ENCODE results near the gene NECTIN2.

Gene NECTIN2

GRCh38 chr19:44891016-44891882, 45.2 kb downstream of the NECTIN2 start, which contains the start of gene TOMM40:
Gene TOMM40 (plus strand): TSS chr19:44891254. CDS start chr19:44891416, 162 bp downstream.
- H3K36me3 ChIP-seq (ENCODE audit: control insufficient read depth, low read depth, low read length), result peaks cover 54% of the 10 kb centered on the region
- H3K4me3 ChIP-seq (ENCODE audit: low read length), result peak within 1 kb of the TSS; percentile 99
- H3K27ac ChIP-seq (ENCODE audit: low read length), result peak within 1 kb of the TSS; percentile 84
- H3K9ac ChIP-seq (ENCODE audit: low read length), result peak within 1 kb of the TSS; percentile 87
- no peaks in the 10 kb centered on the region for H3K27me3 ChIP-seq (ENCODE audit: control insufficient read depth, insufficient read depth, low read length)
- peaks cover 8% of the 10 kb centered on the region for H3K4me1 ChIP-seq (ENCODE audit: control insufficient read depth, low read depth, low read length)
- no peaks in the 10 kb centered on the region for H3K9me3 ChIP-seq (ENCODE audit: control insufficient read depth, low read depth, low read length)

- H3K27ac ChIP-seq (ENCODE audit: low read length), result no peak overlapping the region
- no peaks in the 10 kb centered on the region for H3K9me3 ChIP-seq (ENCODE audit: control insufficient read depth, low read depth, low read length)
- H3K27me3 ChIP-seq (ENCODE audit: control insufficient read depth, insufficient read depth, low read length), result no peaks in the 10 kb centered on the region
- H3K9ac ChIP-seq (ENCODE audit: low read length), result no peak overlapping the region
- H3K36me3 ChIP-seq (ENCODE audit: control insufficient read depth, low read depth, low read length), result peaks cover 61% of the 10 kb centered on the region
- H3K4me3 ChIP-seq (ENCODE audit: low read length), result no peak overlapping the region
- peaks cover 8% of the 10 kb centered on the region for H3K4me1 ChIP-seq (ENCODE audit: control insufficient read depth, low read depth, low read length)
Measured at GRCh38 chr19:44892932-44893331, 46.8 kb downstream of the NECTIN2 start.

- Histone ChIP-seq H3K4me1 (ENCODE audit: control insufficient read depth, low read depth, low read length) (peaks cover 8% of the 10 kb centered on the region), H3K36me3 (ENCODE audit: control insufficient read depth, low read depth, low read length) (peaks cover 63% of the 10 kb centered on the region), H3K27me3 (ENCODE audit: control insufficient read depth, insufficient read depth, low read length) (no peaks in the 10 kb centered on the region), H3K9ac (ENCODE audit: low read length) (no peak overlapping the region), H3K9me3 (ENCODE audit: control insufficient read depth, low read depth, low read length) (no peaks in the 10 kb centered on the region), H3K27ac (ENCODE audit: low read length) (no peak overlapping the region), H3K4me3 (ENCODE audit: low read length) (no peak overlapping the region)
Measured at GRCh38 chr19:44893332-44894051, 47.4 kb downstream of the NECTIN2 start.

GRCh38 chr19:44894052-44894400, 47.9 kb downstream of the NECTIN2 start:
- no peaks in the 10 kb centered on the region for H3K27me3 ChIP-seq (ENCODE audit: control insufficient read depth, insufficient read depth, low read length)
- no peak overlapping the region for H3K9ac ChIP-seq (ENCODE audit: low read length)
- H3K9me3 ChIP-seq (ENCODE audit: control insufficient read depth, low read depth, low read length), result no peaks in the 10 kb centered on the region
- H3K4me3 ChIP-seq (ENCODE audit: low read length), result no peak overlapping the region
- H3K4me1 ChIP-seq (ENCODE audit: control insufficient read depth, low read depth, low read length), result peaks cover 8% of the 10 kb centered on the region
- H3K36me3 ChIP-seq (ENCODE audit: control insufficient read depth, low read depth, low read length), result peaks cover 63% of the 10 kb centered on the region
- H3K27ac ChIP-seq (ENCODE audit: low read length), result no peak overlapping the region

- Histone ChIP-seq H3K4me1 (ENCODE audit: control insufficient read depth, low read depth, low read length) (peaks cover 8% of the 10 kb centered on the region), H3K27ac (ENCODE audit: low read length) (no peak overlapping the region), H3K9me3 (ENCODE audit: control insufficient read depth, low read depth, low read length) (no peaks in the 10 kb centered on the region), H3K27me3 (ENCODE audit: control insufficient read depth, insufficient read depth, low read length) (no peaks in the 10 kb centered on the region), H3K9ac (ENCODE audit: low read length) (no peak overlapping the region), H3K4me3 (ENCODE audit: low read length) (no peak overlapping the region), H3K36me3 (ENCODE audit: control insufficient read depth, low read depth, low read length) (peaks cover 71% of the 10 kb centered on the region)
Measured at GRCh38 chr19:44894946-44895345, 48.8 kb downstream of the NECTIN2 start.

GRCh38 chr19:44897835-44898234, 51.7 kb downstream of the NECTIN2 start:
- Histone ChIP-seq H3K9me3 (ENCODE audit: control insufficient read depth, low read depth, low read length) (no peaks in the 10 kb centered on the region), H3K27me3 (ENCODE audit: control insufficient read depth, insufficient read depth, low read length) (no peaks in the 10 kb centered on the region), H3K4me1 (ENCODE audit: control insufficient read depth, low read depth, low read length) (no peaks in the 10 kb centered on the region), H3K4me3 (ENCODE audit: low read length) (no peak overlapping the region), H3K9ac (ENCODE audit: low read length) (no peak overlapping the region), H3K36me3 (ENCODE audit: control insufficient read depth, low read depth, low read length) (peaks cover 78% of the 10 kb centered on the region), H3K27ac (ENCODE audit: low read length) (no peak overlapping the region)

DNA sequence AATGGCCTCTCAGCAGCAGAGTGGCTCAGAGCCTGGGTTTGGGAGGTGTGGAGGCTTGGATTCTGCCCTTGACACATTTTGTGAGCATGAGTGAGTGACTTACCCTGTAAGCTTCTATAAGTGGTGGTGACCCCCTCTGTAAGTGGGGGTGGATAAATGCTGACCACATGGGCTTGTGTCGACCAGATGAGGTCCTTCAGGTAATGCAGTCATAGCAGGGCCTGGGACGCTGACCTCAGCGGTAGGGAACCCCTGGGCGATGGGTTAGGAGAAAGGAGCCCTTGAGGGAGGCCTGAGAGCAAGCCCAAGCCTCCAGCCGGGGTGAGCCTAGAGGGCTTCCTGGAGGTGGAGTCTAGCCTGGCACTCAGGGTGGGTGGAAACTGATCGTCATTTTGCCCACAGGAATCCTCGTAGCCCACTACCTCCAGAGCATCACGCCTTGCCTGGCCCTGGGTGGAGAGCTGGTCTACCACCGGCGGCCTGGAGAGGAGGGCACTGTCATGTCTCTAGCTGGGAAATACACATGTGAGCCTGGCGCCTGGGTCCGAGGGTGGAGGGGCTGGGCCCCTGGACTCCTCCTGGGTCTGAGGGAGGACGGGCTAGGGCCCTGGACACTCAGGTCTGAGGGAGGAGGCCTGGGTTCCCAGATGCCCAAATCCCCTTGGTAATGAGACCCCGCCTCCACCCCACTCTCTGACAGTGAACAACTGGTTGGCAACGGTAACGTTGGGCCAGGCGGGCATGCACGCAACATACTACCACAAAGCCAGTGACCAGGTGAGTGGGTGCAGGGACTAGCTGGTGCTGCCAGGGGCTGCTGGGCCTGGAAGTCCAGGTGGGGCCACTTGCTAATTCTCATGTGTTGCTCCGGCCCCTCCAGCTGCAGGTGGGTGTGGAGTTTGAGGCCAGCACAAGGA, 54.5 kb downstream of the NECTIN2 start:
- Histone ChIP-seq H3K36me3 (ENCODE audit: control insufficient read depth, low read depth, low read length) (peaks cover 53% of the 10 kb centered on the region), H3K27ac (ENCODE audit: low read length) (no peak overlapping the region), H3K9ac (ENCODE audit: low read length) (no peak overlapping the region), H3K27me3 (ENCODE audit: control insufficient read depth, insufficient read depth, low read length) (no peaks in the 10 kb centered on the region), H3K4me3 (ENCODE audit: low read length) (no peak overlapping the region), H3K9me3 (ENCODE audit: control insufficient read depth, low read depth, low read length) (no peaks in the 10 kb centered on the region), H3K4me1 (ENCODE audit: control insufficient read depth, low read depth, low read length) (peaks cover 4% of the 10 kb centered on the region)

GRCh38 chr19:44903216-44903601, 57.1 kb downstream of the NECTIN2 start:
- Histone ChIP-seq H3K4me3 (ENCODE audit: low read length) (no peak overlapping the region), H3K27ac (ENCODE audit: low read length) (no peak overlapping the region), H3K9ac (ENCODE audit: low read length) (no peak overlapping the region), H3K4me1 (ENCODE audit: control insufficient read depth, low read depth, low read length) (peaks cover 4% of the 10 kb centered on the region), H3K9me3 (ENCODE audit: control insufficient read depth, low read depth, low read length) (no peaks in the 10 kb centered on the region), H3K27me3 (ENCODE audit: control insufficient read depth, insufficient read depth, low read length) (no peaks in the 10 kb centered on the region), H3K36me3 (ENCODE audit: control insufficient read depth, low read depth, low read length) (peaks cover 41% of the 10 kb centered on the region)

GRCh38 chr19:44903602-44904425, 57.7 kb downstream of the NECTIN2 start:
- Histone ChIP-seq H3K27ac (ENCODE audit: low read length) (no peak overlapping the region), H3K9me3 (ENCODE audit: control insufficient read depth, low read depth, low read length) (no peaks in the 10 kb centered on the region), H3K9ac (ENCODE audit: low read length) (no peak overlapping the region), H3K4me1 (ENCODE audit: control insufficient read depth, low read depth, low read length) (peaks cover 4% of the 10 kb centered on the region), H3K4me3 (ENCODE audit: low read length) (no peak overlapping the region), H3K27me3 (ENCODE audit: control insufficient read depth, insufficient read depth, low read length) (no peaks in the 10 kb centered on the region), H3K36me3 (ENCODE audit: control insufficient read depth, low read depth, low read length) (peaks cover 40% of the 10 kb centered on the region)

- Histone ChIP-seq H3K27me3 (ENCODE audit: control insufficient read depth, insufficient read depth, low read length) (no peaks in the 10 kb centered on the region), H3K9ac (ENCODE audit: low read length) (no peak overlapping the region), H3K27ac (ENCODE audit: low read length) (no peak overlapping the region), H3K4me1 (ENCODE audit: control insufficient read depth, low read depth, low read length) (peaks cover 4% of the 10 kb centered on the region), H3K9me3 (ENCODE audit: control insufficient read depth, low read depth, low read length) (no peaks in the 10 kb centered on the region), H3K36me3 (ENCODE audit: control insufficient read depth, low read depth, low read length) (peaks cover 36% of the 10 kb centered on the region), H3K4me3 (ENCODE audit: low read length) (no peak overlapping the region)
Measured at GRCh38 chr19:44904426-44904994, 58.4 kb downstream of the NECTIN2 start.

All from iPS-18a (cell line).